ENCODE measurements around the gene CALCOCO1. TPM values are rescaled to one million over a fixed set of nuclear protein-coding genes. Genes with fewer than 3 reads are reported as not detected.
"Not testable (repeated sequence)": the region's sequence is repeated elsewhere in the genome, so short reads cannot be mapped to it uniquely, and the experiment has no call there.

The CALCOCO1 gene
- total RNA-seq, 1 experiment from 2014 or later, result 48.0 TPM

GRCh38 chr12:53765891-53766290 is 38.6 kb upstream of the CALCOCO1 start:
- intact Hi-C loops (cut with micrococcal nuclease; ENCODE audit: unreplicated experiment), result loop anchor here (2.0 to 5.0 kb wide), 2 partner anchors 181 to 217 kb away; no protein-coding TSS in a partner anchor
- TF ChIP-seq CTCF (IDR thresholded peaks at IDR 0.05) (no peak), SIN3A (IDR thresholded peaks at IDR 0.05; ENCODE audit: borderline replicate concordance, insufficient read depth, low read depth, low read length) (no peak), REST (IDR thresholded peaks at IDR 0.05; ENCODE audit: insufficient read depth in 1 of 2, low read depth in 2 of 2, low read length in 1 of 2) (no peak), POLR2AphosphoS5 (IDR thresholded peaks at IDR 0.05; ENCODE audit: low read depth, low read length) (no peak), TCF7L2 (IDR thresholded peaks at IDR 0.05; ENCODE audit: low read depth, low read length) (no peak)
- POLR2A ChIA-PET, result no interaction called here
- DNase-seq (ENCODE audit: low read depth, low spot score), result no peak
- ATAC-seq, result no peak
- no peak overlapping the region for H3K4me3 ChIP-seq (ENCODE audit: low read depth in 2 of 2, low read length in 2 of 2)
- peaks cover 39% of the 10 kb centered on the region for H3K4me1 ChIP-seq (ENCODE audit: control insufficient read depth, insufficient read depth, low read length)
- BruUV-seq (replicated peaks), result no TSS peak
- no peaks in the 10 kb centered on the region for H3K9me3 ChIP-seq (ENCODE audit: control insufficient read depth, insufficient read depth, low read depth, low read length)
- H3K27ac ChIP-seq (ENCODE audit: low read length), result peak overlapping the region; percentile 72; the same call in 1 of the 2 replicates
- CTCF ChIA-PET, result no interaction called here
- no peaks in the 10 kb centered on the region for H3K27me3 ChIP-seq (ENCODE audit: control insufficient read depth, insufficient read depth, low read length)
- H3K36me3 ChIP-seq (ENCODE audit: control insufficient read depth, insufficient read depth, low read length), result no peaks in the 10 kb centered on the region
- in situ Hi-C loops (cut with HindIII; ENCODE audit: low pct_unique_long_range_greater_than_20kb, low sequenced_read_pairs), result no loop called here

GRCh38 chr12:53764615-53765014 is 37.4 kb upstream of the CALCOCO1 start:
- no peaks in the 10 kb centered on the region for H3K27me3 ChIP-seq (ENCODE audit: control insufficient read depth, insufficient read depth, low read length)
- TF ChIP-seq SIN3A (IDR thresholded peaks at IDR 0.05; ENCODE audit: borderline replicate concordance, insufficient read depth, low read depth, low read length) (no peak), POLR2AphosphoS5 (IDR thresholded peaks at IDR 0.05; ENCODE audit: low read depth, low read length) (no peak), CTCF (IDR thresholded peaks at IDR 0.05) (no peak), TCF7L2 (IDR thresholded peaks at IDR 0.05; ENCODE audit: low read depth, low read length) (no peak), REST (IDR thresholded peaks at IDR 0.05; ENCODE audit: insufficient read depth in 1 of 2, low read depth in 2 of 2, low read length in 1 of 2) (no peak)
- H3K27ac ChIP-seq (ENCODE audit: low read length), result peak overlapping the region; percentile 72; the same call in 1 of the 2 replicates
- peaks cover 26% of the 10 kb centered on the region for H3K4me1 ChIP-seq (ENCODE audit: control insufficient read depth, insufficient read depth, low read length)
- no TSS peak for BruUV-seq (replicated peaks)
- DNase-seq (ENCODE audit: low read depth, low spot score), result no peak
- CTCF ChIA-PET, result interaction anchor here (0.7 to 0.8 kb wide), 2 partner anchors 18 to 176 kb away, joined by 3 read pairs; no protein-coding TSS in a partner anchor
- H3K9me3 ChIP-seq (ENCODE audit: control insufficient read depth, insufficient read depth, low read depth, low read length), result no peaks in the 10 kb centered on the region
- H3K36me3 ChIP-seq (ENCODE audit: control insufficient read depth, insufficient read depth, low read length), result no peaks in the 10 kb centered on the region
- ATAC-seq, result no peak
- intact Hi-C loops (cut with micrococcal nuclease; ENCODE audit: unreplicated experiment), result loop anchor here (5.0 kb wide), 1 partner anchor 183 kb away; no protein-coding TSS in a partner anchor
- in situ Hi-C loops (cut with HindIII; ENCODE audit: low pct_unique_long_range_greater_than_20kb, low sequenced_read_pairs), result no loop called here
- no peak overlapping the region for H3K4me3 ChIP-seq (ENCODE audit: low read depth in 2 of 2, low read length in 2 of 2)
- POLR2A ChIA-PET, result interaction anchor here (0.6 kb wide), 2 partner anchors 28 to 226 kb away, joined by 3 read pairs; no protein-coding TSS in a partner anchor

GRCh38 chr12:53762793-53763192 is 35.5 kb upstream of the CALCOCO1 start:
- intact Hi-C loops (cut with micrococcal nuclease; ENCODE audit: unreplicated experiment), result not testable (repeated sequence)

More at GRCh38 chr12:53762793-53763192, 35.5 kb upstream of the CALCOCO1 start:
- Histone ChIP-seq H3K4me1 (ENCODE audit: control insufficient read depth, insufficient read depth, low read length) (peaks cover 11% of the 10 kb centered on the region), H3K27ac (ENCODE audit: low read length) (peak overlapping the region; percentile 51; the same call in 1 of the 2 replicates)
- H3K36me3 ChIP-seq (ENCODE audit: control insufficient read depth, insufficient read depth, low read length); ATAC-seq; POLR2A ChIA-PET; in situ Hi-C loops (cut with HindIII; ENCODE audit: low pct_unique_long_range_greater_than_20kb, low sequenced_read_pairs); H3K9me3 ChIP-seq (ENCODE audit: control insufficient read depth, insufficient read depth, low read depth, low read length); H3K27me3 ChIP-seq (ENCODE audit: control insufficient read depth, insufficient read depth, low read length); DNase-seq (ENCODE audit: low read depth, low spot score); BruUV-seq (replicated peaks); CTCF ChIA-PET; H3K4me3 ChIP-seq (ENCODE audit: low read depth in 2 of 2, low read length in 2 of 2): not testable (repeated sequence)
